Neural cell (in vitro differentiated cells): ENCODE data around the gene GAD2.

Experiments used
- EP300 ChIP-seq: fragments of 450-650 bp; conservative IDR thresholded peaks from 2 replicates; pipeline ENCODE4 v1.6.1; 2014; ENCODE audit warnings: antibody characterized with exemption, mild to moderate bottlenecking, moderate library complexity; ENCODE audit not compliant: poor library complexity, severe bottlenecking
- EZH2 ChIP-seq: fragments of 200-600, 300-800 bp; shearing (Covaris generic), sonication (generic); IDR thresholded peaks from 2 replicates; pipeline ENCODE4 v1.6.1; 2014; ENCODE audit warnings: antibody characterized with exemption, low read length, borderline replicate concordance, mild to moderate bottlenecking; ENCODE audit not compliant: insufficient read depth, poor library complexity, severe bottlenecking
- MXI1 ChIP-seq: fragments of 450-650 bp; conservative IDR thresholded peaks from 2 replicates; pipeline ENCODE4 v1.6.1; 2014; ENCODE audit warnings: antibody characterized with exemption, mild to moderate bottlenecking; ENCODE audit not compliant: poor library complexity, severe bottlenecking
- POLR2AphosphoS5 ChIP-seq: IDR thresholded peaks from 2 replicates; pipeline ENCODE4 v1.6.1; 2012
- RAD21 ChIP-seq: fragments of 450-650 bp; conservative IDR thresholded peaks from 2 replicates; pipeline ENCODE4 v1.6.1; 2014; ENCODE audit warnings: antibody characterized with exemption, mild to moderate bottlenecking, moderate library complexity
- SMC3 ChIP-seq: fragments of 450-650 bp; conservative IDR thresholded peaks from 2 replicates; pipeline ENCODE4 v1.6.1; 2014; ENCODE audit warnings: antibody characterized with exemption, mild to moderate bottlenecking, moderate library complexity; ENCODE audit not compliant: poor library complexity
- TAF1 ChIP-seq: IDR thresholded peaks from 2 replicates; pipeline ENCODE4 v1.6.1; 2012; ENCODE audit warnings: low read depth
- TF ChIP-seq, protein P1 (sequence below): fragments of 450-650 bp; IDR thresholded peaks from 2 replicates; pipeline ENCODE4 v1.5.1; 2014; ENCODE audit warnings: antibody characterized with exemption, mild to moderate bottlenecking, moderate library complexity; ENCODE audit not compliant: poor library complexity, severe bottlenecking
- TF ChIP-seq, protein P2 (sequence below): IDR thresholded peaks from 2 replicates; pipeline ENCODE4 v1.6.1; 2012; ENCODE audit warnings: borderline replicate concordance

DNA sequence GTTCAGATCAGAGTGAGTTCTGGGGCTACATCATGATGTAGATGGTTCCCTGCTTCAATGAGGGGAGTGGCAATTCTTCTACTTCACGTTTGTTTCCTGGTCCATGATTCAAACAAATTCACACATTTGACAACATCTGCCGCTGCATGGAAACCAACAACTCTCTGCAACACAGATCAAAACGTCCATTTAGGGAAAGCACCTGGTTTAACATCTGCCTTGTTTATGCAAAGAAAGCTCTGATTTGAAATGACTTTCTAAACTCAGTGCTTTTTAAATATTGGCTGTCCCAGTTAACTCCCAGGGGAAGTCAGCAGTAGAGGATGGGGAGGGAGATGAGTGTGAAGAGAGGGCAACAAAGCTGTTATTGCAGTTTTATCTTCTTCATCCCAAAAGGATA is 93.8 kb downstream of the GAD2 start:
- TF ChIP-seq EZH2: no peak
- TF ChIP-seq, protein P1, sequence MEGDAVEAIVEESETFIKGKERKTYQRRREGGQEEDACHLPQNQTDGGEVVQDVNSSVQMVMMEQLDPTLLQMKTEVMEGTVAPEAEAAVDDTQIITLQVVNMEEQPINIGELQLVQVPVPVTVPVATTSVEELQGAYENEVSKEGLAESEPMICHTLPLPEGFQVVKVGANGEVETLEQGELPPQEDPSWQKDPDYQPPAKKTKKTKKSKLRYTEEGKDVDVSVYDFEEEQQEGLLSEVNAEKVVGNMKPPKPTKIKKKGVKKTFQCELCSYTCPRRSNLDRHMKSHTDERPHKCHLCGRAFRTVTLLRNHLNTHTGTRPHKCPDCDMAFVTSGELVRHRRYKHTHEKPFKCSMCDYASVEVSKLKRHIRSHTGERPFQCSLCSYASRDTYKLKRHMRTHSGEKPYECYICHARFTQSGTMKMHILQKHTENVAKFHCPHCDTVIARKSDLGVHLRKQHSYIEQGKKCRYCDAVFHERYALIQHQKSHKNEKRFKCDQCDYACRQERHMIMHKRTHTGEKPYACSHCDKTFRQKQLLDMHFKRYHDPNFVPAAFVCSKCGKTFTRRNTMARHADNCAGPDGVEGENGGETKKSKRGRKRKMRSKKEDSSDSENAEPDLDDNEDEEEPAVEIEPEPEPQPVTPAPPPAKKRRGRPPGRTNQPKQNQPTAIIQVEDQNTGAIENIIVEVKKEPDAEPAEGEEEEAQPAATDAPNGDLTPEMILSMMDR: no peak
- TF ChIP-seq POLR2AphosphoS5: no peak
- no peak for TF ChIP-seq EP300
- TF ChIP-seq TAF1: no peak
- TF ChIP-seq, protein P2, sequence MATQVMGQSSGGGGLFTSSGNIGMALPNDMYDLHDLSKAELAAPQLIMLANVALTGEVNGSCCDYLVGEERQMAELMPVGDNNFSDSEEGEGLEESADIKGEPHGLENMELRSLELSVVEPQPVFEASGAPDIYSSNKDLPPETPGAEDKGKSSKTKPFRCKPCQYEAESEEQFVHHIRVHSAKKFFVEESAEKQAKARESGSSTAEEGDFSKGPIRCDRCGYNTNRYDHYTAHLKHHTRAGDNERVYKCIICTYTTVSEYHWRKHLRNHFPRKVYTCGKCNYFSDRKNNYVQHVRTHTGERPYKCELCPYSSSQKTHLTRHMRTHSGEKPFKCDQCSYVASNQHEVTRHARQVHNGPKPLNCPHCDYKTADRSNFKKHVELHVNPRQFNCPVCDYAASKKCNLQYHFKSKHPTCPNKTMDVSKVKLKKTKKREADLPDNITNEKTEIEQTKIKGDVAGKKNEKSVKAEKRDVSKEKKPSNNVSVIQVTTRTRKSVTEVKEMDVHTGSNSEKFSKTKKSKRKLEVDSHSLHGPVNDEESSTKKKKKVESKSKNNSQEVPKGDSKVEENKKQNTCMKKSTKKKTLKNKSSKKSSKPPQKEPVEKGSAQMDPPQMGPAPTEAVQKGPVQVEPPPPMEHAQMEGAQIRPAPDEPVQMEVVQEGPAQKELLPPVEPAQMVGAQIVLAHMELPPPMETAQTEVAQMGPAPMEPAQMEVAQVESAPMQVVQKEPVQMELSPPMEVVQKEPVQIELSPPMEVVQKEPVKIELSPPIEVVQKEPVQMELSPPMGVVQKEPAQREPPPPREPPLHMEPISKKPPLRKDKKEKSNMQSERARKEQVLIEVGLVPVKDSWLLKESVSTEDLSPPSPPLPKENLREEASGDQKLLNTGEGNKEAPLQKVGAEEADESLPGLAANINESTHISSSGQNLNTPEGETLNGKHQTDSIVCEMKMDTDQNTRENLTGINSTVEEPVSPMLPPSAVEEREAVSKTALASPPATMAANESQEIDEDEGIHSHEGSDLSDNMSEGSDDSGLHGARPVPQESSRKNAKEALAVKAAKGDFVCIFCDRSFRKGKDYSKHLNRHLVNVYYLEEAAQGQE: no peak
- TF ChIP-seq MXI1: no peak
- no peak for TF ChIP-seq SMC3
- no peak for TF ChIP-seq RAD21
